Urinary bladder (tissue), 4 donors: ENCODE results near the gene TBC1D17. TPM values are rescaled to one million over a fixed set of nuclear protein-coding genes. Genes with fewer than 3 reads are reported as not detected.

Experiments used
- DNase-seq: peaks from one replicate; pipeline ENCODE4 v3.0.0-alpha.2; 2015; ENCODE audit errors: extremely low spot score
- H3K27ac ChIP-seq: one replicate; pipeline ENCODE4 v1.5.1; 2013; ENCODE audit warnings: low read depth, mild to moderate bottlenecking, moderate library complexity
- H3K36me3 ChIP-seq: one replicate; pipeline ENCODE4 v1.6.1; 2013; ENCODE audit warnings: mild to moderate bottlenecking, moderate library complexity; ENCODE audit not compliant: insufficient read depth
- H3K4me1 ChIP-seq: one replicate; pipeline ENCODE4 v1.6.1; 2013; ENCODE audit warnings: mild to moderate bottlenecking, moderate library complexity; ENCODE audit not compliant: insufficient read depth
- H3K4me3 ChIP-seq: one replicate; pipeline ENCODE4 v1.5.1; 2013; ENCODE audit warnings: low read depth, low read length
- WGBS: extraction: QIAGEN DNeasy Blood & Tissue Kit; methylation state at CpG from one replicate; pipeline ENCODE4 v1.1.7; 2013; 5-methylcytosine and 5-hydroxymethylcytosine counted together
- polyA plus RNA-seq: library from polyadenylated mRNA; stranded (reverse); fragments of 200-250 nt; gene quantifications from one replicate; pipeline ENCODE4 v1.2.3, GENCODE V29; 2013
- total RNA-seq: library from RNA; depleted of rRNA; stranded (reverse); fragments of >200 nt; gene quantifications from one replicate; pipeline ENCODE4 v1.2.3, GENCODE V29; 2014
- donor health status: healthy with polysubstance abuse.
- donor health status: healthy.

The TBC1D17 gene
- total and polyA plus RNA-seq, 2 donors, result 8.5 to 74.6 TPM

GRCh38 chr19:49840321-49840720 lies 37.2 kb upstream of the TBC1D17 start:
- 86% methylated on average over 11 of the region's 11 CpGs for WGBS
- Histone ChIP-seq H3K4me3 (no peak overlapping the region), H3K27ac (no peak overlapping the region), H3K4me1 (no peaks in the 10 kb centered on the region), H3K36me3 (no peaks in the 10 kb centered on the region)
- DNase-seq, result no peak

DNA sequence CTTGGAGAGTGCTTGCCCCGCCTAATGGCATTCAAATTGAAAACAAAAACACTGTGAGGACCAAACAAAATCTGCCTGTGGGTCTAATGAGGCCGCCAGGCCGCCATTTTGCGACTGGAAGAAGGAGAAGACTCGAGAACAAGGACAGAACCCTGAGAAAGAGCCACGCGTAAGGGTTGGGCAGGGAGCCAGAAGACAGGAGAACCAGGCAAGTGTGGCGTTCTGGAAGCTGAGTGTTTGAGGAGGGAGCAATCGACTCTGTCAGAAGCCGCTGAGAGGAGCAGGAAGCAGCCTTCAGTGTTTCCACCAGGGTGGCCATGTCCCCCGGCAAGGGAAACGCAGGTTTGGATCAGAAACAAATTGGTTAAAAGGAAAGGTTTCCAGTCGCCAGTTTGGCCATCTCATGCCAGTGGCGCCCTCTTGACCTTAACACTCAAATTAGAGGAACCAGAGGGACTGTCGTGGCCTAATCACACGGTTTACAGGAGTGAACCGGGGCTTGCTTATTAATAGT lies 36.7 kb upstream of the TBC1D17 start:
- DNase-seq, result no peak
- 87% methylated on average over 17 of the region's 17 CpGs for WGBS
- no peaks in the 10 kb centered on the region for H3K36me3 ChIP-seq
- H3K4me1 ChIP-seq, result no peaks in the 10 kb centered on the region
- no peak overlapping the region for H3K4me3 ChIP-seq
- no peak overlapping the region for H3K27ac ChIP-seq

DNA sequence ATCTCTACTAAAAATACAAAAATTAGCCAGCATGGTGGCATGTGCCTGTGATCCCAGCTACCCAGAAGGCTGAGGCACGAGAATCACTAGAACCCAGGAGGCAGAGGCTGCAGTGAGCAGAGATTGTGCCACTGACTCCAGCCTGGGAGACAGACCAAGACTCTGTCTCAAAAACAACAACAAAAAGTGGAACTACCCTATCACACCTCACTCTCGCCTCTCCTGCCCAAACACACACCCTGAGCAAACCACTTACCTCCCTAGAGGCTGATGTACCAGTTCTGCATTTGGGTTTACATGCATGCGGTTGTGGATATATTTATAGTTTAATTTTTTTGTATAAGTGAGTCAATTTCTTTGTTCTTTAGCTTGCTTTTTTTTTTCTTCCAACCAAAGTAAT lies 34.2 kb upstream of the TBC1D17 start:
- DNase-seq, result no peak
- no peaks in the 10 kb centered on the region for H3K4me1 ChIP-seq
- no peak overlapping the region for H3K4me3 ChIP-seq
- 92% methylated on average over 3 of the region's 3 CpGs for WGBS
- no peak overlapping the region for H3K27ac ChIP-seq
- no peaks in the 10 kb centered on the region for H3K36me3 ChIP-seq

DNA sequence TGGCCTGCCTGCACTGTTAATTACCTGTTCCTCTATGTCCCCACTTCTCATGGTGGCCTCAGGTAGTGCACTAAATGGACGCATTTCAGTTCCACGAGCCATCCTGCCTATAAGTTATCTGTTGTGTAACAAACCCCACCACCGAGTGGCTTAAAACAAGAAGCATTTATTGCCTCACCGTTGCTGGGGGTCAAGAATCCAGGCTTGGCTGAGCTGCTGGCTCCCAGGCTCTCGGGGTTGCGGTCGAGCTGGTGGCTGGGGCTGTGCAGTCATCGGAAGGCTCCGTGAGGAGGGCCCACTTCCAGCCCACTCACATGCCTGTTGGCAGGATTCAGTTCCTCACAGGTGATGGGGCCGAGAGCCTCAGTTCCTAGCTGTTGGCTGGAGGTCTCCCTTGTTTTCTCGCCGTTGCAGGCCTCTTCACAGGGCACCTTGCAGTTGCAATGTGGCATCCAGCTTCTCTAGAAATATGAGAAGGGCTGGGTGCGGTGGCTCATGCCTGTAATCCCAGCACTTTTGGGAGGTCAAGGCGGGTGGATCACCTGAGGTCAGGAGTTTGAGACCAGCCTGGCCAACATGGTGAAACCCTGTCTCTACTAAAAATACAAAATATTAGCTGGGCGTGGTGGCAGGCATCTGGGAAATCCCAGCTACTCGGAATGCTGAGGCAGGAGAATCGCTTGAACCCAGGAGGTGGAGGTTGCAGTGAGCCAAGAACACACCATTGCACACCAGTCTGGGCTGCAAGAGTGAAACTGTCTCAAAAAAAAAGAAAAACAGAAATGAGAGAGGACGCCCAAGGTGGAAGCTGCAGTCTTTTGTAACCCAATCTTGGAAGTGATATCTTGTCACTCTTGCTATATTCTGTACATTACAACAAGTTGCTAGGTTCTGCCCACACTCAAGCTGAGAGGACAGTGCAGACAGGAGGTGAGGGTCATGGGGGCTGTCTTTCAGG lies 33.1 kb upstream of the TBC1D17 start:
- H3K4me1 ChIP-seq, result no peaks in the 10 kb centered on the region
- H3K4me3 ChIP-seq, result no peak overlapping the region
- WGBS, result 84% methylated on average over 18 of the region's 18 CpGs
- no peak for DNase-seq
- no peaks in the 10 kb centered on the region for H3K36me3 ChIP-seq
- no peak overlapping the region for H3K27ac ChIP-seq

GRCh38 chr19:49845414-49845813 lies 32.1 kb upstream of the TBC1D17 start:
- no peak overlapping the region for H3K27ac ChIP-seq
- H3K36me3 ChIP-seq, result no peaks in the 10 kb centered on the region
- no peaks in the 10 kb centered on the region for H3K4me1 ChIP-seq
- WGBS, result 49% methylated on average over 3 of the region's 3 CpGs
- no peak overlapping the region for H3K4me3 ChIP-seq
- no peak for DNase-seq

GRCh38 chr19:49846408-49846807 lies 31.1 kb upstream of the TBC1D17 start:
- 83% methylated on average over 5 of the region's 5 CpGs for WGBS

GRCh38 chr19:49847731-49848696 lies 29.5 kb upstream of the TBC1D17 start:
- WGBS, result 91% methylated on average over 10 of the region's 10 CpGs
- Histone ChIP-seq H3K4me3 (no peak overlapping the region), H3K27ac (no peak overlapping the region), H3K4me1 (no peaks in the 10 kb centered on the region), H3K36me3 (no peaks in the 10 kb centered on the region)
- no peak for DNase-seq

More at GRCh38 chr19:49846408-49846807, 31.1 kb upstream of the TBC1D17 start:
- no peak overlapping the region for H3K4me3 ChIP-seq
- H3K27ac ChIP-seq, result no peak overlapping the region
- no peaks in the 10 kb centered on the region for H3K4me1 ChIP-seq
- no peak for DNase-seq
- no peaks in the 10 kb centered on the region for H3K36me3 ChIP-seq

DNA sequence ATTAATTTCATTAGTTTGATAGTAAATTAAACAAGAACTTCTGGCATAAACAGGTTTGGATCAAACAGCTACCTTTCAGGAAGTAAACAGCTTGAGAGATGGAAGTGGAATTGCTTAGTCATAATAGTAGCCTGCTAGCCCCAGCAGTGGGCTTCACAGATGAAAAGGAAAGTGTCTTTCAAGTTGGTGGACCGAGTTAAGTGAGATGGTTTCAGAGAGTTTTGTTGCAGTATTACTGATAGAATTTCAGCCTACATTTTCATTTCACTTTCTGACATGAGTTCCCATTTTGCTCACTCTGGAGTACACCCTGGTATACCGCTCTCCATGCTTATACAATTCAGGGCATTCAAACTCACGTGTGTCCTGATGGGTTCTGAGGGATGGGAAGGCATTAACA lies 28.6 kb upstream of the TBC1D17 start:
- no peak for DNase-seq
- WGBS, result 95% methylated on average over 3 of the region's 3 CpGs
- Histone ChIP-seq H3K27ac (no peak overlapping the region), H3K4me3 (no peak overlapping the region), H3K4me1 (no peaks in the 10 kb centered on the region), H3K36me3 (no peaks in the 10 kb centered on the region)

DNA sequence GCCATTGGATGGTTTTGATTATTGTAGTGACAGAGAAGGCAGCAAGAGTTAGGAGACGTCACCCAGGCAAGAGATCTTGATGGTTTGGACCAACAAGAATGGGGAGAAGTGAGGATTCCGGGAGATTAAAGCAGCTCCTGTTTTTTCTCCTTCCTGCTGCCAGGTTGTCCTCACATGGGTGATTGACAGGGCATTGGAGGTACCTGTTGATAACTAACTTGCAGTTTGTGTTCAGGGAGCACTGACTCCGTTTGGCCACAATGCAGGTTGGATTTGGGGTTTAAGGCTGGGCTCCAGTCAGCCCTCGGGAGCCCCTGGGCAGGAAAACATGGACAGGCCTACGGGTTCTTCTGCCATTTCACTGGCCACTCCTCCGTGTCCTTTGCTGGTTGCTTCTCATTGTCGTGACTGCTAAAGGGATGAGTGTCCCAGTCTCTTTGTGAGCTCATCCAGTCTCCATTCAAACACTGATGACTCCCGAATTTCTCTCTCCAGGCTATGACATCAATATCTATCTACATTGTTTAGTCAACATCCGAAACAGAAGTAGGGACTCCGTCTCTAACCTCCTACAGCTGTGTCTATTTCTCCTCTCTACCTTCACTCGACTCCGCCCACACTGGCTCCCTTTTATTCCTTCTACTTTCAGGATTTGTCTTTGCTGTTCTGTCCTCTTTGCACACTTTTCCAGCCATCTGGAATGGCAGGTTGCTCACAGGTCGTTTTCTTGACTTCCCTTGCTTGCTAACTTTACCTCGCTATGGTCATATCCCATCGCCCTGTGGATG lies 27.9 kb upstream of the TBC1D17 start:
- H3K4me3 ChIP-seq, result peak overlapping the region; percentile 98
- WGBS, result 93% methylated on average over 15 of the region's 15 CpGs

GRCh38 chr19:49850221-49850486 lies 27.3 kb upstream of the TBC1D17 start:
- Histone ChIP-seq H3K27ac (peak overlapping the region; percentile 94), H3K4me1 (no peaks in the 10 kb centered on the region), H3K36me3 (no peaks in the 10 kb centered on the region), H3K4me3 (peak overlapping the region; percentile 98)
- no peak for DNase-seq
- WGBS, result 67% methylated on average over 12 of the region's 12 CpGs

More for the DNA sequence above, 27.9 kb upstream of the TBC1D17 start:
- Histone ChIP-seq H3K4me1 (no peaks in the 10 kb centered on the region), H3K27ac (no peak overlapping the region), H3K36me3 (no peaks in the 10 kb centered on the region)
- no peak for DNase-seq

DNA sequence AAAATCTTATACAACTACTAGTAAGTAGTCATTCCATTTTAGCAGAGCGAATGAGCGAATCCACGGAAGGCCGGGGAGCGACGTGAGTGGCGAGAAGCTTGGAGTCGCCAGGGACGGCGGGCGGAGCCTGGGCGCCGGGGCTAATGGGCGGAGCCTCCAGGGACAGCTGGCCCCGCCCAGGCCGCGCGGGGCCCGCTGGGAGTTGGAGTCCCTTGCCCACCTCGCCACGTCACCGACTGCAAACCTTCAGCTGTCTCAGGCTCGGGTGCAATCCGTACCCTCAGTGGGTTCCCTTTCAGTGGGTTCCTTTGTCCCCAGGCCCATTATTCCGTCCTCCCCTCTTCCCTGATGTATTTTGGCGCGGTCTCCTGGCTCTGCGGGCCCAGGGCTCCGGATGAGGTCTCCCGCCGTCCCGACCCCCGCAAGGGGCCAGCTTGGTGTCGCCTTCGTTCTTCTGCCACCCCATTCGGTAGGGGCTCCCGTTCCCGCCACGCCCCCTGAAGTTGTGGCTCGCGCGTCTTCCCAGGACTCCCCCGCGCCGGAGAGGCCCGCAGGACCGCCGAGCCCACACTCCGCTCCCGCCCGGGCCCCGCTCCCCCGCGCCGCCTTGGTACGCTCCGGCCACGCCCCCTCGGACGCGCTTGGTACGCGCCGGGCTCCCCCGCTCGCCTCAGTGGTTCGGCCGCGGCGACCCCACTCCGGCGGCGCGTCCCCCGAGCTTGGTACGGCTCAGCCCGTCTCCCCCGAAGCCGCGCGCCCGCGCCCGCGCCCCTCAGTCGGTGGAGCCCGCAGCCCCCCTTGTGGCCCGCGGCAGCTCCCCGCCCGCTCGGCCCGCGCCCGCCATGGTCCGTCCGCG lies 26.8 kb upstream of the TBC1D17 start, which contains the start of gene PTOV1:
TSS of gene PTOV1 (plus strand) at position 673 of the 856 bp plus-strand sequence.
- H3K36me3 ChIP-seq, result no peaks in the 10 kb centered on the region
- no peaks in the 10 kb centered on the region for H3K4me1 ChIP-seq
- H3K4me3 ChIP-seq, result peak within 1 kb of the TSS; percentile 98
- peak within 1 kb of the TSS; percentile 94 for H3K27ac ChIP-seq
- WGBS, result 1% methylated on average over 98 of the region's 98 CpGs
- peak; percentile 74 for DNase-seq

DNA sequence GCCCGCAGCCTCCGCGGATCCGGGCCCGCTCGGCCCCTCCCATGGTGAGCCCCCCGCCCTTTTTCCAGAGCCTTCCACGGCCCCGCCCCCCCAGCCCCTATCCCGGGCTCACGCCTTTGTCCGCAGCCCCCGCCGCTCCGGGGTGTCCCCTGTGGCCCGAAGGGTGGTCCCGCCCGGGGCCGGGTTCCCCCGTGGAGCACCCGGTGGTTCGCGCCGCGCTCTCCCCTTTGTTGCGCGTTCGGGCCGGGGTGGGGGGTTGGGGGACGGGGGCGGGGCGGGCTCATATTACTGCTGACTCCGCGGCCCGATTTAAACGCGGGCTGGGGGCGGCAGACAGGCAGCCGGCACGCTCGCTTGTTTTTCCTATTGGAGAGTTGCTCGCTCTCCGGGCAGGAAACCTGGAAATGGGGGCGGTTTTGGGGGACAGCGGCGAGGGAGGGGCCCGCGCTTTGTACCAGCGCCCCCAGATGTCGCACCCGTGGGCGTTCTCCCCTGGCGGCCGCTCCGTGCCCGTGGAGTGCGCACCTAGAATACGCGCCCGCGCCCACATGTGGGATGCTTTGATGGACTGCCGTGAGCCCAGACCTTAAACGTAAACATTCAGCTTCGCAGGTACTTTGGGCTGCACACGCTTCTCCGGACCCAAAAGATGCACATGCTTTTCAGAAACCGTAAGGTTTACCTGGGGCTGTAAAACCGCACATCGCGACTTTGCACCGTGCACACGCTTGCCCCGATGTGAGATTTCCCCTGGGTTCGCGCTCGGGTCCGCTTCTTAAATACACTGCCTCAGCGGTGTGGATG lies 25.8 kb upstream of the TBC1D17 start:
- under 1% methylated on average over 78 of the region's 78 CpGs for WGBS

More for the DNA sequence above, 25.8 kb upstream of the TBC1D17 start:
- no peaks in the 10 kb centered on the region for H3K4me1 ChIP-seq
- no peak for DNase-seq
- peak overlapping the region; percentile 98 for H3K4me3 ChIP-seq
- H3K27ac ChIP-seq, result peak overlapping the region; percentile 94
- H3K36me3 ChIP-seq, result no peaks in the 10 kb centered on the region
